ENCODE measurements around the gene HOXD9. TPM values are rescaled to one million over a fixed set of nuclear protein-coding genes. Genes with fewer than 3 reads are reported as not detected.

Gene HOXD9
- polyA plus RNA-seq, 1 donor from 2014 or later = not detected

DNA sequence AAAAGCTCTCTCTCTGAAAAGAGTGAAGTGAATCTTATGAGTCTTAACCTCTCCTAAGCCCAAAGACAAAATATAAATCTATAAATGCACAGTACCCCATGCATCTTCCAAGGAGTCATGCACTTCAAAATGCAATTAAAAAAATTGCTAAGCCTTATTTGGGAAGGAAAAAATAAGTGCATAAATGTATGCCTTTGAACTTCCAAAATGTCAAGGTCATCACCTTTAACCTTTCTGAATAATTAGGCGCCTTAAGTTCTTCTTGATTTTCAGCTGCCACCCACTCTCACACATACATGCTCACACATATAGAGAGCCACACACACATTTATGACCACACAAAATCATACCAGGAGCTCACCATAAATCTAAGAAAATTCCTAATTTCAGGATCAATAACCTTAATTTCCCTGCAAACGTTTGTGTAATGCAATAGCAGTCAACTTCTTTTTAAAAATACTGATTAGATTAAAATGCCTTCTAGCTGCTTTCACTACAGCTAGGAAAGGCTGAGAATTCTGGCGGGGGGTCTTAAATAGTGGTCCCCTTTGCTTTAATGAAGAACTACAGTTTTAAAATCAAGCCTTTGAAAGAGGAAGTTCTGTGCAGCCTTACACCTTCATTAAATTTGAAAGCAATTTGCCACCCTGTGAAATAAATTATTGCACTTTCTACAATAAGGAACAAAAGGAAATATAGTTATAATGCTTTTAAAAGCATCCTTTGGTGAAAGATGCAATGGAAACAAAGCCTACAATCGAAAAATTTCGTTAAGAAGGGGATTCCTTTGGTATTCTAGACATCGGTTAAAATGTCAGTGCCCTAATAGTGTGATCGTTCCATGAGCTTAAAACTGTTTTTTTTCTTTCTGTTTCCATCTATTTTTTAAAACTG is 11.9 kb upstream of the HOXD9 start:
- no peaks in the 10 kb centered on the region for H3K9me2 ChIP-seq (ENCODE audit: insufficient read depth, low read length)
- no peak overlapping the region for H3K4me2 ChIP-seq (ENCODE audit: low read length)
- no peak overlapping the region for H3K4me3 ChIP-seq (ENCODE audit: low read length)
- peaks cover 96% of the 10 kb centered on the region for H3K27me3 ChIP-seq (ENCODE audit: insufficient read depth, low read depth, low read length)
- no peaks in the 10 kb centered on the region for H4K20me1 ChIP-seq (ENCODE audit: insufficient read depth)
- no peak overlapping the region for H2AFZ ChIP-seq (ENCODE audit: low read depth, low read length)
- TF ChIP-seq SMC3 (conservative IDR thresholded peaks at IDR 0.05; ENCODE audit: poor library complexity) = no peak
- TF ChIP-seq, protein P1, sequence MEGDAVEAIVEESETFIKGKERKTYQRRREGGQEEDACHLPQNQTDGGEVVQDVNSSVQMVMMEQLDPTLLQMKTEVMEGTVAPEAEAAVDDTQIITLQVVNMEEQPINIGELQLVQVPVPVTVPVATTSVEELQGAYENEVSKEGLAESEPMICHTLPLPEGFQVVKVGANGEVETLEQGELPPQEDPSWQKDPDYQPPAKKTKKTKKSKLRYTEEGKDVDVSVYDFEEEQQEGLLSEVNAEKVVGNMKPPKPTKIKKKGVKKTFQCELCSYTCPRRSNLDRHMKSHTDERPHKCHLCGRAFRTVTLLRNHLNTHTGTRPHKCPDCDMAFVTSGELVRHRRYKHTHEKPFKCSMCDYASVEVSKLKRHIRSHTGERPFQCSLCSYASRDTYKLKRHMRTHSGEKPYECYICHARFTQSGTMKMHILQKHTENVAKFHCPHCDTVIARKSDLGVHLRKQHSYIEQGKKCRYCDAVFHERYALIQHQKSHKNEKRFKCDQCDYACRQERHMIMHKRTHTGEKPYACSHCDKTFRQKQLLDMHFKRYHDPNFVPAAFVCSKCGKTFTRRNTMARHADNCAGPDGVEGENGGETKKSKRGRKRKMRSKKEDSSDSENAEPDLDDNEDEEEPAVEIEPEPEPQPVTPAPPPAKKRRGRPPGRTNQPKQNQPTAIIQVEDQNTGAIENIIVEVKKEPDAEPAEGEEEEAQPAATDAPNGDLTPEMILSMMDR (IDR thresholded peaks at IDR 0.05; ENCODE audit: poor library complexity, severe bottlenecking) = no peak
- no peak for TF ChIP-seq TAF1 (IDR thresholded peaks at IDR 0.05; ENCODE audit: low read depth)
- no peak for TF ChIP-seq MXI1 (conservative IDR thresholded peaks at IDR 0.05; ENCODE audit: poor library complexity, severe bottlenecking)
- no peak for TF ChIP-seq POLR2AphosphoS5 (IDR thresholded peaks at IDR 0.05)
- no peak for TF ChIP-seq EZH2 (IDR thresholded peaks at IDR 0.05; ENCODE audit: borderline replicate concordance, insufficient read depth, low read length, poor library complexity, severe bottlenecking)
- no peak for TF ChIP-seq RAD21 (conservative IDR thresholded peaks at IDR 0.05)
- TF ChIP-seq, protein P2, sequence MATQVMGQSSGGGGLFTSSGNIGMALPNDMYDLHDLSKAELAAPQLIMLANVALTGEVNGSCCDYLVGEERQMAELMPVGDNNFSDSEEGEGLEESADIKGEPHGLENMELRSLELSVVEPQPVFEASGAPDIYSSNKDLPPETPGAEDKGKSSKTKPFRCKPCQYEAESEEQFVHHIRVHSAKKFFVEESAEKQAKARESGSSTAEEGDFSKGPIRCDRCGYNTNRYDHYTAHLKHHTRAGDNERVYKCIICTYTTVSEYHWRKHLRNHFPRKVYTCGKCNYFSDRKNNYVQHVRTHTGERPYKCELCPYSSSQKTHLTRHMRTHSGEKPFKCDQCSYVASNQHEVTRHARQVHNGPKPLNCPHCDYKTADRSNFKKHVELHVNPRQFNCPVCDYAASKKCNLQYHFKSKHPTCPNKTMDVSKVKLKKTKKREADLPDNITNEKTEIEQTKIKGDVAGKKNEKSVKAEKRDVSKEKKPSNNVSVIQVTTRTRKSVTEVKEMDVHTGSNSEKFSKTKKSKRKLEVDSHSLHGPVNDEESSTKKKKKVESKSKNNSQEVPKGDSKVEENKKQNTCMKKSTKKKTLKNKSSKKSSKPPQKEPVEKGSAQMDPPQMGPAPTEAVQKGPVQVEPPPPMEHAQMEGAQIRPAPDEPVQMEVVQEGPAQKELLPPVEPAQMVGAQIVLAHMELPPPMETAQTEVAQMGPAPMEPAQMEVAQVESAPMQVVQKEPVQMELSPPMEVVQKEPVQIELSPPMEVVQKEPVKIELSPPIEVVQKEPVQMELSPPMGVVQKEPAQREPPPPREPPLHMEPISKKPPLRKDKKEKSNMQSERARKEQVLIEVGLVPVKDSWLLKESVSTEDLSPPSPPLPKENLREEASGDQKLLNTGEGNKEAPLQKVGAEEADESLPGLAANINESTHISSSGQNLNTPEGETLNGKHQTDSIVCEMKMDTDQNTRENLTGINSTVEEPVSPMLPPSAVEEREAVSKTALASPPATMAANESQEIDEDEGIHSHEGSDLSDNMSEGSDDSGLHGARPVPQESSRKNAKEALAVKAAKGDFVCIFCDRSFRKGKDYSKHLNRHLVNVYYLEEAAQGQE (IDR thresholded peaks at IDR 0.05; ENCODE audit: borderline replicate concordance) = no peak
- no peak for TF ChIP-seq EP300 (conservative IDR thresholded peaks at IDR 0.05; ENCODE audit: poor library complexity, severe bottlenecking)
- H3F3A ChIP-seq (ENCODE audit: insufficient read depth, low read length, poor library complexity, severe bottlenecking) = no peaks in the 10 kb centered on the region
- H3K9ac ChIP-seq (ENCODE audit: low read length) = no peak overlapping the region
- no peak overlapping the region for H3K27ac ChIP-seq (ENCODE audit: low read length)
- peaks cover 10% of the 10 kb centered on the region for H3K9me3 ChIP-seq (ENCODE audit: low read length)
- H3K36me3 ChIP-seq (ENCODE audit: insufficient read depth, low read length) = no peaks in the 10 kb centered on the region
- no peaks in the 10 kb centered on the region for H3K79me2 ChIP-seq (replicated peaks; ENCODE audit: insufficient read depth, low read length)

DNA sequence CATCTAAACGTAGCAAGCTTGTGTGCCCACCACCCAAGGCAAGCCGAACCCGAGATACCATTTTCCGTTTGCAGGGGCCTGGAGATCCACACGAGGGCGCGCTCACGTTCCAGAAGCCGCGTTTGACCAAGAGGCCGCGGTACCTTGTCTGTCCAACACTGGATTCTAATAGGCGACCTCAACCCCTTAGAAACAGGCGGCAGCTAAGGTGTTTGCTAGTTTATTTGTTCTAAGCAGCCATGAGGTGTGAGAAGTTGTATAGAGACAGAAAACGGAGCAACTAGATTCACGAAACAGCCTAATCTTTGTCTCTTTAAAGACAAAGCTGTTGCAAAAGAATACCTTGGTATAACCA is 11.2 kb upstream of the HOXD9 start:
- no peak overlapping the region for H3K9ac ChIP-seq (ENCODE audit: low read length)
- no peaks in the 10 kb centered on the region for H3K79me2 ChIP-seq (replicated peaks; ENCODE audit: insufficient read depth, low read length)
- H3K9me3 ChIP-seq (ENCODE audit: low read length) = peaks cover 15% of the 10 kb centered on the region
- TF ChIP-seq EZH2 (IDR thresholded peaks at IDR 0.05; ENCODE audit: borderline replicate concordance, insufficient read depth, low read length, poor library complexity, severe bottlenecking) (no peak), SMC3 (conservative IDR thresholded peaks at IDR 0.05; ENCODE audit: poor library complexity) (peak; percentile 42), EP300 (conservative IDR thresholded peaks at IDR 0.05; ENCODE audit: poor library complexity, severe bottlenecking) (no peak), TAF1 (IDR thresholded peaks at IDR 0.05; ENCODE audit: low read depth) (no peak), MXI1 (conservative IDR thresholded peaks at IDR 0.05; ENCODE audit: poor library complexity, severe bottlenecking) (no peak), POLR2AphosphoS5 (IDR thresholded peaks at IDR 0.05) (peak; percentile 49), RAD21 (conservative IDR thresholded peaks at IDR 0.05) (peak; percentile 22)
- TF ChIP-seq, protein P2 (IDR thresholded peaks at IDR 0.05; ENCODE audit: borderline replicate concordance) = no peak
- TF ChIP-seq, protein P1 (IDR thresholded peaks at IDR 0.05; ENCODE audit: poor library complexity, severe bottlenecking) = peak; percentile 52
- H2AFZ ChIP-seq (ENCODE audit: low read depth, low read length) = no peak overlapping the region
- H3K4me2 ChIP-seq (ENCODE audit: low read length) = no peak overlapping the region
- peaks cover 96% of the 10 kb centered on the region for H3K27me3 ChIP-seq (ENCODE audit: insufficient read depth, low read depth, low read length)
- no peaks in the 10 kb centered on the region for H3K9me2 ChIP-seq (ENCODE audit: insufficient read depth, low read length)
- H3K36me3 ChIP-seq (ENCODE audit: insufficient read depth, low read length) = no peaks in the 10 kb centered on the region
- H3F3A ChIP-seq (ENCODE audit: insufficient read depth, low read length, poor library complexity, severe bottlenecking) = no peaks in the 10 kb centered on the region
- H3K4me3 ChIP-seq (ENCODE audit: low read length) = no peak overlapping the region
- H3K27ac ChIP-seq (ENCODE audit: low read length) = no peak overlapping the region
- no peaks in the 10 kb centered on the region for H4K20me1 ChIP-seq (ENCODE audit: insufficient read depth)

Measured in neural cell (in vitro differentiated cells).